GM15510 (cell line): ENCODE measurements around the gene ZP2.

Source experiments
- POLR2A ChIP-seq: IDR thresholded peaks from 3 replicates; pipeline ENCODE4 v1.6.1; 2011; ENCODE audit warnings: borderline replicate concordance; ENCODE audit not compliant: insufficient read length; ENCODE audit errors: extremely low read depth

The ZP2 gene

DNA sequence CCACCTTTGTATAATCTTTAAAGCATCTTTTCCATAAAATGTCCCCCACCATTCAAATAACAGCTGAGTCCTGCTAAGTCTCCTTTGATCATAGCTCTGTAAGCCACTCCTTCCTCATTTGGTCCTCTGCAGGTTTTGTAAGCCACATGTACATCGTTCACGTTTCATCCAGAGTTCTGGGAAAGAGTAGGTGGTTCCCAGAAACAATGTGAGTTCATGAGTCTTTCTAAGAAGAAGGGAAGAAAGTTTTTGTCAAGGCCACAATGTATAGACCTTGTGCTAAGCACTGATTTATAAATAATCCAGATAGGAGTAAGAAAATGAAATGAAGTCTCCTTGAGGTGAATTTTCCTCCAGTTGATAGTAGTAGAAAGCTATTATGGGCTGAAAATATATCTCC is 13.4 kb upstream of the ZP2 start:
- no peak for TF ChIP-seq POLR2A

DNA sequence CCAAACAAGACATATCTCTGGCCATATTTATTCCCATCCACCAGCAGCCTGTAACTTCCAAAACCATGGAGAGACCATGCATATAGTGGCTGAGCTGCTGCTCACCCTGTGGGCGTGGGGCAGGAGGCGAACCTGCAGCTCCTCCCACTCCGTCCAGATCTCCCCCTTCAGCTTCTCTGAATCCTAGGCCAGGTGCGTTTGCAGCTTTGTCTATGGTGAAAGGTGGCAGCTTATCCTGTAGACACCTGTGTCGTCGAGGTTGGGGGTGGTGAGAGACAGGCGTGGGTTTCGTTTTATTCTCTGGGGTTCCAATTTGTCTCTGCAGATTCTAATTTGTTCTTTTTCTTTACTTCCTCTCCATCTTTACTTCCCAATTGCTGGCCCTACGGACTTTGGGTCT is 12.4 kb upstream of the ZP2 start:
- no peak for TF ChIP-seq POLR2A

DNA sequence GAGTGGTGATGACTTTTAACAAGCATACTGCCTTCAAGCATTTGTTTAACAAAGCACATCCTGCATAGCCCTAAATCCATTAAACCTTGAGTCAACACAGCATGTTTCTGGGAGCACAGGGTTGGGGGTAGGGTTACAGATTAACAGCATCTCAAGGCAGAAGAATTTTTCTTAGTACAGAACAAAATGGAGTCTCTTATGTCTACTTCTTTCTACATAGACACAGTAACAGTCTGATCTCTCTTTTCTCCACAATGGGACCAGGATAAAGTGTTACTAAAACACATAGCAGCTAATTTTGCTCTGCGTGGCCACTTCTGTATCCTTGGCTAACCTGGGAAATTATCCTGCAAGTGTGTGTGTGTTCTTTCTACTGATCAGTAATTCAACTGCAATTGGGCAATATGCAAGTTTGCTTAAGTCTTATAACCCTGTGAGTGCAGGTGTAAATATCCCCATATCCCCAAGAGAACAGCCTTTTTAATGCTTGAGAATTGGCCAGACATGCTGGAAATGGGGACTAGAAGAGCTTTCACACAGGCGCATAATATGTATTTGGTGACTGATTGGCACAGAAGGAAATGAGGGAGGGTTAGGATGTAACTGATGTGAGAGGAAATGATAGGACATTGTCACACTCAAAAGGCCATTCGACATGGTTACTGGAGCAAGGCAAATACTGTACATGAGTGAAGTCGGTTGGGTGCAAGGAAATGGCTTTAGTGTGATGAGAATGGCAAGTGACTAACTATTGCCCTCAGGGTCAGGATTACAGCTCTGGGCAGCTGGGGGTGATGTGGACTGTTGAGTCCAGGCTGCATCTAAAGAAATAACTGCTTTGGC is 11.3 kb upstream of the ZP2 start:
- TF ChIP-seq POLR2A: no peak

DNA sequence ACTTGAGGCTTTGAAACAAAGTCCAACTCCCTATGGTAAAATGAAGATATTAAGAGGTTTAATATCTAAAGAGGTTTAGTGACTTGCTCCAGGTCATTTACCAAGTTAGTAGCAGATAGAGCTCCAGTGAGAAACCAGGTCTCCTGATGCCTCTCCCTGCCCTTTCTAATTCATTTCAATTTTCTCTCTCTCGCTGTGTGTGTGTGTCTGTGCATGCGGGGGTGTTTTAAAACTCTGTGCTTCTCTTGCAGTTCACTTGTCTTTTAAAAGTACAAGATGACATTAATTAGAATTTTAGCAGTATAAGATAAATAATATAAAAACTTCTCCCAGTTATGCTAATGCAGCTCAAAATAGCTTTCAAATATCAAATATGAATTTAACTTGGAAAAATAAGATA is 8.2 kb upstream of the ZP2 start:
- no peak for TF ChIP-seq POLR2A

- TF ChIP-seq POLR2A: no peak
These were observed 6.8 kb upstream of the ZP2 start for GRCh38 chr16:21218153-21218552.

DNA sequence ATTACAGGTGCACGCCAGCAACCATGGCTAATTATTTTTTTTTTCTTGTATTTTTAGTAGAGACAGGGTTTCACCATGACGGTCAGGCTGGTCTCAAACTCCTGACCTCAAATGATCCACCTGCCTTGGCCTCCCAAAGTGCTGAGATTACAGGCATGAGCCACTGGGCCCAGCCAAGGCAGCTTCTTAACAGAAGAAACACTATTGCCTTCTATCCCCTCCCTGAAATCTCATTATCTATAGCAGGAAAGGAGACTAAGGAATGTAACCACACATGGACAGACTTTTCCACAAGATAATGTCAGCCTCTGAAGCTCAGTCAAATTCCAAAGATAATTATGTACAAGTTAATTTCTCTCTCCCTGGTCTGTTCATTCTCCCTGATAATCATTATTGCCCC is 5.7 kb upstream of the ZP2 start:
- no peak for TF ChIP-seq POLR2A

GRCh38 chr16:21214086-21214485 is 2.7 kb upstream of the ZP2 start:
- no peak for TF ChIP-seq POLR2A

DNA sequence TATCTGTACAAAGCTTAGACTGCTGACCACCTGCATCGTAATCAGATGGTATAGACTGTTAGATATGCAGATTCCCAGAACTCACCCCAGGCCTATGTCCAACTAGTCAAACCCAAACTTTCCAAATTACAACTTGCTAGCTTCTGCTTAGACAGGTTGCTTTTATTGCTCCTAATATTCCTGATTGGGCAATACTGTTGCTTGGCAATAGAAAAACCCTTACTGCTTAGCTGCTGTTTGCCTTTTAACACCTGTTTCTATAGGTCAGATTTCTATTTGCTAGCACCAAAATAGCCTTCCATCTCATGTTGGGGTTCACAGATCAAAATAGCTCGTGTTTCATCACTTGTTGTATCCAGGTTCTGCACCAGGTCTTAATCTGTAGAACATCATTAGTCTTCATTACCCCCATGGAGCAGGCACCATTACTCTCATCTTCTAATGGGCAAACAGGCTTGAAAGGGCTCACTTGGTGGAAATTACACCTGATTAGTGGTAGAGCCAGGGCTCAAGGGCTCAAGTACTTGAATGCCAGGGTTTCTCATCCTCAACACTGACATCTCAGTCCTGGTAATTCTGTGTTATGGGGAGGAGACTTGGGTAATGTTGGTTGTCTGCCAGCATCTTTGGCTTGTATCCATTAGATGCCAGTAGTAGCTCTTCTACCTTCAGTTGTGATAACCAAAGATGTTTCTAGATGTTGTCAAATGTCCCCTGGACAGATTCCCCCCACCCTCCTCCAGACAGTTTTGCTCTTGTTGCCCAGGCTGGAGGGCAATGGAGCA is 2.7 kb downstream of the ZP2 start:
- TF ChIP-seq POLR2A: no peak

DNA sequence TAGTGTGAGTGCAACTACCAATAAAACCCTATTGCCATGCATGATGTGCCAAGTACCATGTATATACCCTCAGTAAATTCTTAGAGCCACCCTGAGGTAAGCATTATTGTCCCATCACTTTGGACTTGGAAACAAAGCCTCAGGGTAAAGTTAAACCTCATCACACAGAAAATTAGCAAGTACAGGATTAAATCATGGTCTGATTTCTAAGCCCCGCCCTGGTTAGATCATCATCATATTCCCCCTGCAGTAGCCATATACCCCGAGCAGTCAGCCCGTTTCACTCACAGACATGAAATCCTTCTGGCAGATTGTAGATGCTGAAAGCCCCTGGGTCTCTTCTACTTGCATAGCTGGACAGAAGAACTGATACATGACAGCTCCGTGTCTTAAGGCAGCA is 4.8 kb downstream of the ZP2 start:
- no peak for TF ChIP-seq POLR2A

GRCh38 chr16:21205303-21205702 is 6.1 kb downstream of the ZP2 start:
- TF ChIP-seq POLR2A: no peak

- no peak for TF ChIP-seq POLR2A
These were observed 8.1 kb downstream of the ZP2 start for GRCh38 chr16:21203155-21203797.

- no peak for TF ChIP-seq POLR2A
These were observed 11.7 kb downstream of the ZP2 start for GRCh38 chr16:21199607-21200218.

DNA sequence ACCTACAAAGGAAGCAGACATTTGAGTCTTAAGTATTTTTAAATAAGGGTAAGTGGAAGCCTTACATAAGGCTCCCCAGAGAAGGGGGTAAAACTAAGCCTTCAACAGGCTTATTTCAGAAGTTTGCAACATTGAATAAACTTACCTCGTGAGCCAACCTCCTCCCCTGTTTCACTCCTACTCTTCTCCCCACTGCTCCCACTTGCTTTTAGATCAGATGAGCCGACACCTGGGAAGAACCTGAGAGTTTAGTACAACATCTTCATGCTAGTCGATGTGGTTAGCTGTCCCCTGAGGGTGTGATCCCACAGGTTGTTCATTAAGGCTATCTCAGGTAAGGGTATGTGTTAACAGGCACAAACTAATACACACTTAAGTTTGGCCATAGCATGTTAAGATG is 13.8 kb downstream of the ZP2 start:
- no peak for TF ChIP-seq POLR2A

DNA sequence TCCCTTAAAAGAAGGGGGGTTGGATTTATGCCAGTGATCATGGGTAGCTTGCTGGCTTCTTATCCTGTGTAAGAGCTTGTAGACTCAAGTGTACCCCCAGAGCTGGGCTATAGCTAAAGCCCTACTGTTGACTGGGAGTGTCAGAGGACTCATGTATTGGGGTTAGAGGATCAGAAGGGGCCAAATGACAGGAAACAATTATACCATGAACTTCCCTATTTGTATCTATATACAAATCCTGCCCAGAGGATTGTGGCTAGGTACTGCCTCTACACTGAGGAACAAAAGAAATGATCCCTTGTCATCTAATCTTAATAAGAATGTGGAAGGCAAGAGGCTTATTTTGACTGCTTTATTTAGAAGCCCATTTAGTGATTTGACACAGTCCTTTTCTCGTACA is 14.3 kb downstream of the ZP2 start:
- no peak for TF ChIP-seq POLR2A

GRCh38 chr16:21194771-21195301 is 16.5 kb downstream of the ZP2 start:
- TF ChIP-seq POLR2A: no peak
